Neural progenitor cell (in vitro differentiated cells): ENCODE measurements around the gene CEBPE.

ENCODE experiments used
- CTCF ChIP-seq: fragments of 200-600 bp; sonication (generic); IDR thresholded peaks from 2 replicates; pipeline ENCODE4 v1.5.1; 2017; ENCODE audit warnings: antibody characterized with exemption, mild to moderate bottlenecking
- EZH2 ChIP-seq: fragments of 200-600 bp; sonication (generic); IDR thresholded peaks from 2 replicates; pipeline ENCODE4 v1.6.1; 2017; ENCODE audit warnings: antibody characterized with exemption, mild to moderate bottlenecking, moderate library complexity
- EZH2phosphoT487 ChIP-seq: fragments of 200-600 bp; sonication (generic); IDR thresholded peaks from 2 replicates; pipeline ENCODE4 v1.6.1; 2017; ENCODE audit warnings: antibody characterized with exemption

DNA sequence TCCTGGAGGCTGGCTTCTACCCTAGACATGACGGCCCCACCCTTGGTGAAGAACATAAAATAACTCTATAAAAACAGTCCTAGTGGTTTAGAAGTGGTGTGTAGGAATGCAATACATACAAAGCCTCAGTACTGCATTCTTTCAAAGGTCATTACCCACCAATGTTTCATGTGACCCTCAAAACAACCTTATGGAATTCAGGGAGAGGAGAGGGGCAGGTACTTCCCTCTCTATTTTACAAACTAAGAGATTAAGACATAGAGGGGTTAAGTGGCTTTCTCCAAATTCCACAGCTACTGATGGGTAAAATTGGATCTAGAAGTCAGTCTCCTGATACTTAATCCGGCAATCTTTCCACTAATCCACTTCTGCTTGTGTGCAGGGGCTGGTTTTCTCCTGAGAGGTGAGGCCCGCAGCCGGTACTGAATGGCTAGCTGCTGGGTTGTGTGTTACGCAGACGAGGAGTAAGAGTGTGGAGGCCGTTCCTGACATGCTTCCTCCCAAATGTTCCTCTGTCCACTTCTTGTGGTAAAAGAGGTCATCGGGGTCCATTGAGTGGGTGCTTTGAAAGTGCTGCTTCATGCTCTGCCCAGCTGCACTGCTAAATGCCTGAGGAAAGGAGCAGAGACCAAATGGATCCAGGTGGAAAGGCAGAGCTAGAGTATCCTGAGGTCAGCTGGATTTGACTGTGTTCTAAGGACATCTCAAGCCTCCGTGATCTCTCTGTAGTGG, 48.2 kb upstream of the CEBPE start:
- TF ChIP-seq CTCF: no peak
- no peak for TF ChIP-seq EZH2phosphoT487
- TF ChIP-seq EZH2: no peak
